Bronchial epithelial cell (primary cell): ENCODE data around the gene HK2. TPM values are rescaled to one million over a fixed set of nuclear protein-coding genes. Genes with fewer than 3 reads are reported as not detected.

ENCODE experiments used
- DNase-seq: peaks from one replicate; pipeline ENCODE4 v3.0.0-alpha.2; 2010; ENCODE audit warnings: low read depth
- FAIRE-seq: peaks from 2 replicates; lab custom pipeline; 2011; peaks lifted over from hg19 to GRCh38; lab: Jason Lieb, UNC
- H3K27me3 ChIP-seq: 2 replicates; pipeline ENCODE4 v1.5.1; 2011; ENCODE audit warnings: low read length; ENCODE audit not compliant: control insufficient read depth, insufficient read depth
- H3K36me3 ChIP-seq: 2 replicates; pipeline ENCODE4 v1.5.1; 2011; ENCODE audit warnings: low read length; ENCODE audit not compliant: control insufficient read depth, insufficient read depth
- H3K4me3 ChIP-seq: 2 replicates; pipeline ENCODE4 v1.5.1; 2011; ENCODE audit warnings: mild to moderate bottlenecking, low read depth, low read length, control low read depth
- total RNA-seq: library from RNA; depleted of rRNA; stranded (reverse); fragments of >200 nt; gene quantifications from 2 replicates; pipeline ENCODE4 v1.2.1, GENCODE V29; 2014
- TF ChIP-seq, protein P1 (sequence below): IDR thresholded peaks from 2 replicates; pipeline ENCODE4 v1.5.1; 2011; ENCODE audit warnings: mild to moderate bottlenecking, moderate library complexity, low read length, control low read depth, inconsistent platforms; ENCODE audit not compliant: insufficient read depth, severe bottlenecking

The HK2 gene
- total RNA-seq, 1 donor from 2014 or later: 158 TPM

DNA sequence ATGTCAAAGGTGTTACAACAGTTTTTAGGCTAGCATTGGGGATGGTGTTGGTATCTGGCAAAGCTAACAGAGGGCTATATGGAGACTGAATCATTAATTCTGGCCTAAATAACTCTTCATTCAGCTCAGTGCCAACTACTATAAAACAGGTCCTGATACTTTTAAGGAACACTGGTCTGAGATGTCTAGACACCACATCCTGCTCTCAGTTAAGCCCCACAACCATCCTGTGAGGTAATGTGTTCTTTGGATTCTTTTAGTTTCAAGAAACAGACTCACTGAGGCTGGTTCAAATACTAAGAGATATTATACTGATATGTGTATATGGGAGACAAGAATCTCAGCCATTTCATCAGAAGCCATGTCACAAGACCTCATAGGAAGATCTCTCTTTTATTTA lies 14.2 kb upstream of the HK2 start:
- no peak for FAIRE-seq
- H3K36me3 ChIP-seq: no peaks in the 10 kb centered on the region
- TF ChIP-seq, protein P1, sequence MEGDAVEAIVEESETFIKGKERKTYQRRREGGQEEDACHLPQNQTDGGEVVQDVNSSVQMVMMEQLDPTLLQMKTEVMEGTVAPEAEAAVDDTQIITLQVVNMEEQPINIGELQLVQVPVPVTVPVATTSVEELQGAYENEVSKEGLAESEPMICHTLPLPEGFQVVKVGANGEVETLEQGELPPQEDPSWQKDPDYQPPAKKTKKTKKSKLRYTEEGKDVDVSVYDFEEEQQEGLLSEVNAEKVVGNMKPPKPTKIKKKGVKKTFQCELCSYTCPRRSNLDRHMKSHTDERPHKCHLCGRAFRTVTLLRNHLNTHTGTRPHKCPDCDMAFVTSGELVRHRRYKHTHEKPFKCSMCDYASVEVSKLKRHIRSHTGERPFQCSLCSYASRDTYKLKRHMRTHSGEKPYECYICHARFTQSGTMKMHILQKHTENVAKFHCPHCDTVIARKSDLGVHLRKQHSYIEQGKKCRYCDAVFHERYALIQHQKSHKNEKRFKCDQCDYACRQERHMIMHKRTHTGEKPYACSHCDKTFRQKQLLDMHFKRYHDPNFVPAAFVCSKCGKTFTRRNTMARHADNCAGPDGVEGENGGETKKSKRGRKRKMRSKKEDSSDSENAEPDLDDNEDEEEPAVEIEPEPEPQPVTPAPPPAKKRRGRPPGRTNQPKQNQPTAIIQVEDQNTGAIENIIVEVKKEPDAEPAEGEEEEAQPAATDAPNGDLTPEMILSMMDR: no peak

DNA sequence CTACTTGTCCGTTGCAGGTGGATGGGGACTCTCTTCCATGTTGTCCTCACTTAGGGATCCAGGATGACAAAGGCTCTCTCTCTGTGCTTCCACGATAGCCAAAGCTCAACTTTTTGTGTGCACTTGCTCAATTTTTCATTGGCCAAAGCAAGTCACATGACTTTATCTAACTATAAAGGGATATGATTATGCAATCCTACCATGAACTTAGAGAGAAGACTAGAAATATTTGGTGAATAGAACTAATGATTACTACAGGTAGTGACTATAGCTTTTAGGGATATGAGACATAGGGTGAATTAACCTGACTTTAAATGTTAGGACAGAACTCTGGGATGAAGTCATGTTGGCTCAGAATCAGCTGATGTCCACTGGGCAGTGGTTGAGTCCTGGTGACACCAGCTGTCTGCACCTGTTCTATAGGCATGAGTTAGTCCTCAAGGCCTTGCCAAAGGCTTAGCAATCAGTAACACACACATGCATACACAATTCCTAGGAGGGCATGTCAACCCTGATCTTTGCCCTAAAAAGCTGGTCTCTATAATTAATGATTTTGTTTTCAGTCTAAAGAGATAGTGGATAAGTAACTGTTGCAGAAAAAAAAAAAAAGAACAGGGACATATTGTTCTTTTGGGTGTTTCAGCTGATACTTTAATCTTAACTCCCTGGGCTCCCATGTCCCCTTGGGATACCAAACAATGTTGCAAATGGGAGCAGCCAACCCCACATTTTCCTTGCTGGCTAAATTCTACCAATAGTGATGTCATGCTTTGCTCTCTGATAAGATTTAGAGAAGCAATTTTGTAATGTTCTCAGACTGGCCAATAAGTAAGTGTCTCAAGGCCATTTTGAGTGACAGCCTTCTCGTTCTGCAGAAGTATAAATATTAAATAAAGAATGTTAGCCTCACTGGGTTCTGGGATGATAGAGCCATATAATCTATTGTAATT lies 12.5 kb upstream of the HK2 start:
- Histone ChIP-seq H3K27me3 (no peaks in the 10 kb centered on the region), H3K36me3 (no peaks in the 10 kb centered on the region), H3K4me3 (no peak overlapping the region)
- FAIRE-seq (no peak), DNase-seq (no peak)
- TF ChIP-seq, protein P1: no peak

More for the DNA sequence above, 14.2 kb upstream of the HK2 start:
- Histone ChIP-seq H3K27me3 (no peaks in the 10 kb centered on the region), H3K4me3 (no peak overlapping the region)
- no peak for DNase-seq

DNA sequence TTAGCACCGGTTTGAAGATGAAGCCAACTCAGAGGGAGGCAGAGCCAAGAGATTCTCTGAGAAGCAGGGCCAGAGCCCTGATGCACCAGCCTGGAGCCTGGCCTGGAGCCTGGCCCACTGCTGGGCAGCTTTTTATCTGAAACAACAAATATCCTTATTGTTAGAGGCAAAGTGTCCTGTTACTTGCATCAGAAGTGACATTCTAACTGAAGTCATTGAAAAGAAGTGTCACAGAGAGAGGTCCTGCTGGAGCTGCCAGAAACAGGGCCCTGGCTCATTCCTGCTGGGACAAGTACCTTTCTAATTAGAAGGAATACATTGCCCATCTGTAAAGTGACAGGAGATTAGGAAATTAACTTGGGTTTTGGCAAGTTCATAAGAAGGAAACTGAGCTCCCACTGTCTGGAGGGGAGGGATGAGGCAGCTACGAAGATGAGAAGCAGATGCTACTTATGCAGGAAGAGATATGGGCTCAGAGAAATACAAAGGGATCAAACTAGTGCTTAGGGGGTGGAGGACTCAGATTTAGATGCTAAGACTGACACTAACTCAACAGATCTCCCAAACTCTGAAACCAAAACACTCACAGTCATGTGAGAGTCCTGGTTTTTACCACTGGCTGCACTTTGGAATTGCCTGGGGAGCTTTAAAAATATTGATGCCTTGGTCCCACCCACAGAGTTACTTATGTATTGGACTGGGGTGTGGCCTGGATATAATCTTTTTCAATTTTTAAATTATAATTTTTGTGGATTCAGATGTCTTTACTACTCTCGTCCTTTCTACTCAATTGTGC lies 11.0 kb upstream of the HK2 start:
- H3K27me3 ChIP-seq: no peaks in the 10 kb centered on the region
- DNase-seq: no peak
- H3K36me3 ChIP-seq: no peaks in the 10 kb centered on the region
- FAIRE-seq: no peak
- TF ChIP-seq, protein P1: no peak
- no peak overlapping the region for H3K4me3 ChIP-seq

DNA sequence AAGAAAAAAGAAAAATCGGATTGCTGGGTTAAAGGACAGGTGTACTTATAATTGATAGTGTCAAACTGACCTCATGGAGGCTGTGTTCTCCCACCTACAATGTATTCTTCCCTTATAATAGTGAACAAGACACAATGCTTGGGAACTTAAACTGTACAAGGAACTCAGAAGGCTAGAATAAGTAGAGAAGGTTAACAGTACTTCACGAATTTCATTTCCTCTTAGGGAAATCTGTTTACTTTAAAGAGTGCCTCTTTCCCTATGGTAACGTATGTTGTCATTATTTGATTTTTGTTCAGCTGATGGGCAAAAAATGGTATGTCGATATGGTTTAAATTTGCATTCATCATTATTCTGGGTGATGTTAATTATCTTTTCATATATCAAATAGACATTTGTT lies 9.2 kb upstream of the HK2 start:
- no peak for FAIRE-seq
- TF ChIP-seq, protein P1: no peak
- Histone ChIP-seq H3K27me3 (no peaks in the 10 kb centered on the region), H3K36me3 (no peaks in the 10 kb centered on the region), H3K4me3 (no peak overlapping the region)
- no peak for DNase-seq

DNA sequence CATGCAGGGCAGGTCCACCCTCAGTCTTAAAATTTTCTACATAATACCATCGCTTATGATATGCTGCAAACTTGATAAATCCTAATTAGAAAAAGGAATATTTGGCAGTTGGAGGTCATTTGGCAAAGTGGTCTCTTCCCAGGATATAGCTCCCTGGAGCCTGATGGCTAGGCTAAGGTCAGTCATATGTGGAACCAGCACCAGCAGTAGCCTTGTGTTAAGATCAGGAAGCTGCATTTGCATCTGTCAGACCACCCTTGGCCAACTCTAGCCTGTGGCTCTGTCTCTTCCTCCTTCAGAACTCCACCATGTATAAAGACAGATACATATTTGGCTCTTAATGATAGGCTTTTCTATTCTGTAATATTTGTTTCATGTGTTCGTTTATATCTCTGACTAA lies 5.4 kb upstream of the HK2 start:
- TF ChIP-seq, protein P1: no peak
- no peak overlapping the region for H3K4me3 ChIP-seq
- FAIRE-seq: no peak
- H3K36me3 ChIP-seq: no peaks in the 10 kb centered on the region
- DNase-seq: no peak
- no peaks in the 10 kb centered on the region for H3K27me3 ChIP-seq
